MM.1S (cell line): ENCODE measurements around the gene RAPGEF3.

Experiments used
- DNase-seq: peaks from one replicate; pipeline ENCODE4 v3.0.0-alpha.2; 2015
- H2AFZ ChIP-seq: fragments of 300-600 bp; sonication (generic); 2 replicates; pipeline ENCODE4 v1.6.0; 2016; ENCODE audit warnings: antibody characterized with exemption, low read length
- H3F3A ChIP-seq: fragments of 300-600 bp; sonication (generic); 2 replicates; pipeline ENCODE4 v1.6.1; 2016; ENCODE audit warnings: mild to moderate bottlenecking, antibody characterized with exemption, low read length, moderate library complexity, mixed read lengths; ENCODE audit not compliant: insufficient read depth
- H3K27ac ChIP-seq: fragments of 300-600 bp; sonication (generic); 2 replicates; pipeline ENCODE4 v1.5.1; 2016; ENCODE audit warnings: mild to moderate bottlenecking, low read length
- H3K27me3 ChIP-seq: fragments of 300-600 bp; sonication (generic); replicated peaks from 2 replicates; pipeline ENCODE4 v1.6.0; 2016; ENCODE audit warnings: low read length; ENCODE audit not compliant: insufficient read depth
- H3K36me3 ChIP-seq: fragments of 300-600 bp; sonication (generic); replicated peaks from 2 replicates; pipeline ENCODE4 v1.6.1; 2016; ENCODE audit warnings: mild to moderate bottlenecking, low read length, mixed read lengths; ENCODE audit not compliant: insufficient read depth
- H3K4me1 ChIP-seq: fragments of 300-600 bp; sonication (generic); 2 replicates; pipeline ENCODE4 v1.6.1; 2016; ENCODE audit warnings: low read length, mixed read lengths
- H3K4me2 ChIP-seq: fragments of 300-600 bp; sonication (generic); 2 replicates; pipeline ENCODE4 v1.6.0; 2016; ENCODE audit warnings: low read depth, low read length
- H3K4me3 ChIP-seq: fragments of 300-600 bp; sonication (generic); 2 replicates; pipeline ENCODE4 v1.5.1; 2016; ENCODE audit warnings: low read length, mixed read lengths
- H3K79me2 ChIP-seq: fragments of 300-600 bp; sonication (generic); 2 replicates; pipeline ENCODE4 v1.6.1; 2016; ENCODE audit warnings: mixed run types, low read length, mixed read lengths
- H3K9ac ChIP-seq: fragments of 300-600 bp; sonication (generic); 2 replicates; pipeline ENCODE4 v1.6.1; 2016; ENCODE audit warnings: low read length, mixed read lengths
- H3K9me2 ChIP-seq: fragments of 300-600 bp; sonication (generic); replicated peaks from 2 replicates; pipeline ENCODE4 v1.6.1; 2016; ENCODE audit warnings: mild to moderate bottlenecking, low read length, mixed read lengths; ENCODE audit not compliant: insufficient read depth
- H3K9me3 ChIP-seq: fragments of 300-600 bp; sonication (generic); replicated peaks from 2 replicates; pipeline ENCODE4 v1.6.1; 2016; ENCODE audit warnings: mild to moderate bottlenecking, low read length, mixed read lengths; ENCODE audit not compliant: insufficient read depth
- H4K20me1 ChIP-seq: fragments of 300-600 bp; sonication (generic); 2 replicates; pipeline ENCODE4 v1.6.1; 2016; ENCODE audit warnings: mild to moderate bottlenecking, low read length, moderate library complexity, mixed read lengths; ENCODE audit not compliant: insufficient read depth
- CTCF ChIP-seq: fragments of 300-600 bp; sonication (generic); IDR thresholded peaks from 2 replicates; pipeline ENCODE4 v1.5.1; 2016; ENCODE audit warnings: antibody characterized with exemption, low read length, mixed read lengths
- EZH2 ChIP-seq: fragments of 300-600 bp; sonication (generic); optimal IDR thresholded peaks from 2 replicates; pipeline ENCODE3; 2017; ENCODE audit warnings: low read depth, mild to moderate bottlenecking, antibody characterized with exemption, low read length, mixed read lengths
- EZH2phosphoT487 ChIP-seq: fragments of 300-600 bp; sonication (generic); IDR thresholded peaks from 2 replicates; pipeline ENCODE4 v1.6.1; 2018; ENCODE audit warnings: antibody characterized with exemption, low read length

The RAPGEF3 gene

GRCh38 chr12:47709671-47710070 lies 49.0 kb downstream of the RAPGEF3 start:
- DNase-seq = no peak
- Histone ChIP-seq H3K4me2 (no peak overlapping the region), H3K4me1 (peaks cover 17% of the 10 kb centered on the region), H3K9me3 (no peaks in the 10 kb centered on the region), H3K9ac (no peak overlapping the region), H3K79me2 (peaks cover 30% of the 10 kb centered on the region), H2AFZ (no peak overlapping the region), H3K9me2 (no peaks in the 10 kb centered on the region), H3K4me3 (no peak overlapping the region), H3K27me3 (no peaks in the 10 kb centered on the region), H3K36me3 (no peaks in the 10 kb centered on the region), H4K20me1 (no peaks in the 10 kb centered on the region), H3K27ac (no peak overlapping the region), H3F3A (peaks cover 11% of the 10 kb centered on the region)
- TF ChIP-seq CTCF (no peak), EZH2phosphoT487 (no peak), EZH2 (no peak)

GRCh38 chr12:47709237-47709636 lies 49.4 kb downstream of the RAPGEF3 start:
- Histone ChIP-seq H3K79me2 (peaks cover 33% of the 10 kb centered on the region), H3K9ac (no peak overlapping the region)

DNA sequence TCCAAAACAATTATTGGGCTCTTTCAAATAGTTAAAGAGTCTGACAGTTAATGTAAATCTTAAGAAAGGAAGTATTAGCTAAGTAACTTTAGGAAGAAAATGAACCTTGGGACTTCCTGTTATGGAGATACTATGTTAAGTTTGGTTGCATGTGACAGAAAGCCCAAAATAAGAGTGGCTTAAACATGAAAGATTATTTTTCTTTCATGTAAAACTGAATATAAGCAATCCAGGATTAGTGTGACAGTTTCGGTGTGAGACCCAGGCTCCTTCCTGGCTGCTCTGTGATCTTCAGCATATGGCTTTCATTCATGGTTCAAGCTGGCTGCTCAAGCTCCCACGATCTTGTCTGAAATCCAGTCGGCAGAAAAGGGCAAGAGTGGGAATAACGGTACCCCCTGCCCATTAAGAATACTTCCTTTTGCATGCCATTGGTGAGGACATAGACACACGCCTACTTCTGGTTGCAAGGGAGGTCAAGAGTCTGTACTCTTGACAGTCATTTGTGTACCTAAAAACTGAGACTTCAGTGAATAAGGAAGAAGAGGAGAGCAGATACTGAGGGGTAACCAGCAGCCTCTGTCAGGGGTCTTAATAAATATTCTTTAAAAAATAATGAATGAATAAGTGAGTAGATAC lies 50.7 kb downstream of the RAPGEF3 start:
- Histone ChIP-seq H3K9me3 (no peaks in the 10 kb centered on the region), H3K36me3 (no peaks in the 10 kb centered on the region), H3K9ac (peak overlapping the region; percentile 89; the same call in 1 of the 2 replicates), H2AFZ (no peak overlapping the region), H3K9me2 (no peaks in the 10 kb centered on the region), H3K79me2 (peaks cover 45% of the 10 kb centered on the region), H3F3A (peaks cover 11% of the 10 kb centered on the region), H3K4me1 (peaks cover 17% of the 10 kb centered on the region), H3K4me2 (peak overlapping the region; percentile 74), H3K27ac (0 out of 2 replicates have a peak overlapping the region, but pooled peaks have one; percentile 0), H3K4me3 (no peak overlapping the region), H4K20me1 (no peaks in the 10 kb centered on the region), H3K27me3 (no peaks in the 10 kb centered on the region)
- DNase-seq = no peak
- no peak for TF ChIP-seq EZH2
- TF ChIP-seq CTCF = no peak
- TF ChIP-seq EZH2phosphoT487 = no peak

More at GRCh38 chr12:47709237-47709636, 49.4 kb downstream of the RAPGEF3 start:
- H2AFZ ChIP-seq = no peak overlapping the region
- H3K9me3 ChIP-seq = no peaks in the 10 kb centered on the region
- no peaks in the 10 kb centered on the region for H3K9me2 ChIP-seq
- H3K36me3 ChIP-seq = no peaks in the 10 kb centered on the region
- TF ChIP-seq CTCF (no peak), EZH2phosphoT487 (no peak), EZH2 (no peak)
- H3K4me3 ChIP-seq = no peak overlapping the region
- H4K20me1 ChIP-seq = no peaks in the 10 kb centered on the region
- no peak overlapping the region for H3K4me2 ChIP-seq
- DNase-seq = no peak
- no peaks in the 10 kb centered on the region for H3K27me3 ChIP-seq
- peaks cover 17% of the 10 kb centered on the region for H3K4me1 ChIP-seq
- peaks cover 11% of the 10 kb centered on the region for H3F3A ChIP-seq
- no peak overlapping the region for H3K27ac ChIP-seq
